Stimulated activated CD4-positive, alpha-beta T cell treated with anti-CD3 and anti-CD28 coated beads, TNF-alpha, amount 100 ng/mL, for 24 hours (primary cell): ENCODE data around the gene RAP1GDS1.
"Not testable (repeated sequence)": the region's sequence is repeated elsewhere in the genome, so short reads cannot be mapped to it uniquely, and the experiment has no call there.

Experiments used
- DNase-seq, 3 experiments: peaks; one replicate each; pipeline ENCODE4 v3.0.0-alpha.2; 2020; ENCODE audit warnings: low read depth in 3 of 3

The RAP1GDS1 gene

GRCh38 chr4:98352940-98353339, 91.8 kb downstream of the RAP1GDS1 start:
- DNase-seq: no peak

- DNase-seq: no peak
Measured at GRCh38 chr4:98358630-98359248, 97.6 kb downstream of the RAP1GDS1 start.

- no peak for DNase-seq
Measured at GRCh38 chr4:98359646-98360045, 98.5 kb downstream of the RAP1GDS1 start.

GRCh38 chr4:98363431-98363830, 102.2 kb downstream of the RAP1GDS1 start:
- no peak for DNase-seq

- DNase-seq: not testable (repeated sequence)
Measured at GRCh38 chr4:98366275-98366674, 105.1 kb downstream of the RAP1GDS1 start.

- DNase-seq: not testable (repeated sequence)
Measured at GRCh38 chr4:98368000-98368399, 106.8 kb downstream of the RAP1GDS1 start.

- DNase-seq: no peak
Measured at GRCh38 chr4:98369322-98369721, 108.1 kb downstream of the RAP1GDS1 start.

GRCh38 chr4:98374643-98375042, 113.5 kb downstream of the RAP1GDS1 start:
- no peak for DNase-seq

- DNase-seq: no peak
Measured at GRCh38 chr4:98377559-98377958, 116.4 kb downstream of the RAP1GDS1 start.

- DNase-seq: no peak
Measured at GRCh38 chr4:98381306-98381705, 120.1 kb downstream of the RAP1GDS1 start.

- DNase-seq: no peak
Measured at GRCh38 chr4:98383431-98384106, 122.4 kb downstream of the RAP1GDS1 start.

- DNase-seq: no peak
Measured at GRCh38 chr4:98385831-98386230, 124.6 kb downstream of the RAP1GDS1 start.

- DNase-seq: no peak
Measured at GRCh38 chr4:98387345-98388026, 126.3 kb downstream of the RAP1GDS1 start.

GRCh38 chr4:98394134-98394533, 132.9 kb downstream of the RAP1GDS1 start:
- DNase-seq: no peak

- DNase-seq: no peak
Measured at GRCh38 chr4:98399915-98400314, 138.7 kb downstream of the RAP1GDS1 start.

GRCh38 chr4:98406819-98407218, 145.6 kb downstream of the RAP1GDS1 start:
- DNase-seq: no peak

- no peak for DNase-seq
Measured at GRCh38 chr4:98411731-98412130, 150.5 kb downstream of the RAP1GDS1 start.

- DNase-seq: no peak
Measured at GRCh38 chr4:98416844-98417243, 155.7 kb downstream of the RAP1GDS1 start.

- not testable (repeated sequence) for DNase-seq
Measured at GRCh38 chr4:98420151-98420550, 159.0 kb downstream of the RAP1GDS1 start.

GRCh38 chr4:98421111-98421510, 159.9 kb downstream of the RAP1GDS1 start:
- DNase-seq: no peak

GRCh38 chr4:98423009-98423408, 161.8 kb downstream of the RAP1GDS1 start:
- no peak for DNase-seq

- DNase-seq: no peak
Measured at GRCh38 chr4:98430708-98431403, 169.7 kb downstream of the RAP1GDS1 start.
